Stimulated activated CD8-positive, alpha-beta memory T cell treated with anti-CD3 and anti-CD28 coated beads, Interleukin-15, amount 100 ng/mL, for 48 hours (primary cell): ENCODE data around the gene KCNMB4.

Experiments
- DNase-seq, 2 donors: peaks; one replicate each; pipeline ENCODE4 v3.0.0-alpha.2; 2020; ENCODE audit warnings: low read depth in 2 of 2

Gene KCNMB4

GRCh38 chr12:70365648-70366518, at the start of gene KCNMB4:
KCNMB4 (plus strand) TSS chr12:70366290; CDS start chr12:70366735, 445 bp downstream.
- peak; percentile 65 to 74 for DNase-seq

- DNase-seq, result no peak
Observed at GRCh38 chr12:70317781-70318180, 48.3 kb upstream of the KCNMB4 start.

GRCh38 chr12:70319605-70320004, 46.5 kb upstream of the KCNMB4 start:
- no peak for DNase-seq

- no peak for DNase-seq
Observed at GRCh38 chr12:70321191-70321590, 44.9 kb upstream of the KCNMB4 start.

GRCh38 chr12:70327541-70327940, 38.5 kb upstream of the KCNMB4 start:
- DNase-seq, result no peak

- no peak for DNase-seq
Observed at GRCh38 chr12:70329728-70330127, 36.4 kb upstream of the KCNMB4 start.

GRCh38 chr12:70330158-70330557, 35.9 kb upstream of the KCNMB4 start:
- DNase-seq, result no peak

GRCh38 chr12:70332236-70332635, 33.9 kb upstream of the KCNMB4 start:
- no peak for DNase-seq

- DNase-seq, result no peak
Observed at GRCh38 chr12:70334742-70335141, 31.3 kb upstream of the KCNMB4 start.

GRCh38 chr12:70338531-70338930, 27.6 kb upstream of the KCNMB4 start:
- no peak for DNase-seq

- no peak for DNase-seq
Observed at GRCh38 chr12:70351076-70351475, 15.0 kb upstream of the KCNMB4 start.

- DNase-seq, result no peak
Observed at GRCh38 chr12:70353780-70354660, 12.1 kb upstream of the KCNMB4 start.

GRCh38 chr12:70354787-70355186, 11.3 kb upstream of the KCNMB4 start:
- DNase-seq, result no peak

- no peak for DNase-seq
Observed at GRCh38 chr12:70355972-70356371, 10.1 kb upstream of the KCNMB4 start.

GRCh38 chr12:70359458-70360197, 6.5 kb upstream of the KCNMB4 start:
- DNase-seq, result no peak

GRCh38 chr12:70360218-70360617, 5.9 kb upstream of the KCNMB4 start:
- DNase-seq, result no peak

GRCh38 chr12:70364695-70365397, 1.2 kb upstream of the KCNMB4 start:
- DNase-seq, result no peak

GRCh38 chr12:70365398-70365647, 767 bp upstream of the KCNMB4 start:
- DNase-seq, result no peak

GRCh38 chr12:70366581-70367257, 629 bp downstream of the KCNMB4 start:
- DNase-seq, result peak; percentile 26 to 27

GRCh38 chr12:70367258-70368141, 1.4 kb downstream of the KCNMB4 start:
- DNase-seq, result no peak
